ENCODE data around the gene RNF169.
"Not testable (repeated sequence)": the region's sequence is repeated elsewhere in the genome, so short reads cannot be mapped to it uniquely, and the experiment has no call there.

RNF169 gene

DNA sequence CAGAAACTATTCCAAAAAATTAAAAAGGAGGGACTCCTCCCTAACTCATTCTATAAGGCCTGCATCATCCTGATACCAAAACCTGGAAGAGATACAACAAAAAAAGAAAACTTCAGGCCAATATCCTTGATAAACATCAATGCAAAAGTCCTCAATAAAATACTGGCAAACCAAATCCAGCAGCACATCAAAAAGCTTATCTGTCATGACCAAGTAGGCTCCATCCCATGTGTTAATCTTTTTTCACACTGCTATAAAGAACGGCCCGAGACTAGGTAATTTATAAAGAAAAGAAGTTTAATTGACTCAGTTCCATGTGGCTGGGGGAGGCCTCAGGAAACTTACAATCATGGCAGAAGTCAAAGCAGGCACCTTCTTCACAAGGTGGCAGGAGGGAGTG lies 76.9 kb downstream of the RNF169 start:
- not testable (repeated sequence) for DNase-seq

DNA sequence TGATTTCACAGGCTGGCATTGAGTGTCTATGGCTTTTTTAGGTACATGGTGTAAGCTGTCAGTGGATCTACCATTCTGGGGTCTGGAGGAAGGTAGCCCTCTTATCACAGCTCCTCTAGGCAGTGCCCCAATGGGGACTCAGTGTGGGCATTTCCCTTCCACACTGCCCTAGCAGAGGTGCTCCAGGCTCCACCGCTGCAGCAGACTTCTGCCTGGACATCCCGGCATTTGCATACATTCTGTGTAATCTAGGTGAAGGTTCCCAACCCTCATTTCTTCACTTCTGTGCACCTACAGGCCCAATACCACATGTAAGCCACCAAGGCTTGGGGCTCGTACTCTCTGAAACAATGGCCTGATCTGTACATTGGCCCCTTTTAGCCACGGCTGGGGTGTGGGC lies 78.3 kb downstream of the RNF169 start:
- DNase-seq: no peak

GRCh38 chr11:74837191-74837590 lies 88.5 kb downstream of the RNF169 start:
- DNase-seq: no peak

GRCh38 chr11:74838188-74838587 lies 89.5 kb downstream of the RNF169 start:
- no peak for DNase-seq

DNA sequence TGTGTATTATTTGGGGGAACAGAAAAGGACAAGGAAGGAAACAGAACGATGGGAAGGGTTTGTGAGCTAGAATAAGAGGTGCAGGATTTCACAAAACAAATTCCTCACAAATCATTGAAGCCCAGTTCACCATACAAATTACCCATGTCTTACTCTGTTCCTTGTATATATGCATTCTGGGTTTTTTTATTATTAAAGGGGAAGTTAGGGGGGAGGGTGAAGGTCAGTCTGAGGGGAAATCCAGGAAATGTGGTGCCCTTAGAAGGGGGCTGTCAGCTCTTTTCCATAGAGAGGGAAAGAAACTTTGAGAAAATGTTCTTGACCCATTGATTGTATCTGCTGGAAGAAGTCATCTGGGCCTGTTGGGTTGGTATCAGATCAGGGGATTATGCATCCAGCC lies 90.8 kb downstream of the RNF169 start:
- no peak for DNase-seq

- DNase-seq: no peak
Measured at GRCh38 chr11:74839971-74840370, 91.3 kb downstream of the RNF169 start.

DNA sequence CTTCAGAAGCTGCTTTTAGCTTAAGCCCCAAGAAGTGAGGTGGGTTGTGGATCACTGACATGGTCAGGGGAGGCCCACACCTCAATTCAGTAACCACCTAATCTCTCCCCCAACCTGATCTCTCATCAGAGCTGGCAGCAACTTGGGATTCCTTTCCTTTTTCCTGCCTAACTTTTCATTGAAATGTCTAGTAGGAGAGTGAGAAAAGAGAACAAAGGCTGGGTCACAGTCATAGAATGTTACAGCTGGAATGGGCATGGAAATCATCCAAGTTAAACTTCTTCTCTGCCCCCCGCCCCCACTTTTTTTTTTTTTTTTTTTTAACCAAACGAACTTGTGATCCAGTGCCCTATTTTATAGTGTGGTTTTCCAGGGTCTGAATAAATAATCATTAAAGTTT lies 91.8 kb downstream of the RNF169 start:
- DNase-seq: no peak

- no peak for DNase-seq
Measured at GRCh38 chr11:74842967-74843366, 94.3 kb downstream of the RNF169 start.

GRCh38 chr11:74844072-74844471 lies 95.4 kb downstream of the RNF169 start:
- DNase-seq: no peak

DNA sequence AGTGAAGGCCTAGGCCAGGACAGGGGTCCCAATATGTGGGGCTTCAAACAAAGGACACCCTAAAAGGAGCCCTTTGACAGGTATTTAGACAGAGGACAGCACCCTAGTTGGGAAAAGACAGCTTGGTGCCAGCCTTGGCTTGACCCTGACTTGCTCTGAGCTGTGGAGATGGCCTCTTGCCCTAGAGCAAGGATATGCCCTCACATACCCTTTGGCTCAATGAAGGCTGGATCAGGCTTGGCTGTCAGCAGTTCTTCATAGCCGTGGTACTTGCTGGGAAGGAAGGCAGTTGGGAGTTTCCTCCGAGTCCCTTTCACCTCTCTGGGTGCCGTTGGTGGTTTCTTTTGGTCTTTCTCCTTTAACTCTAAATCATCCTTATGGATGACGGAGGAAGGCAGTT lies 96.2 kb downstream of the RNF169 start:
- no peak for DNase-seq

GRCh38 chr11:74845978-74846517 lies 97.4 kb downstream of the RNF169 start:
- DNase-seq: no peak

DNA sequence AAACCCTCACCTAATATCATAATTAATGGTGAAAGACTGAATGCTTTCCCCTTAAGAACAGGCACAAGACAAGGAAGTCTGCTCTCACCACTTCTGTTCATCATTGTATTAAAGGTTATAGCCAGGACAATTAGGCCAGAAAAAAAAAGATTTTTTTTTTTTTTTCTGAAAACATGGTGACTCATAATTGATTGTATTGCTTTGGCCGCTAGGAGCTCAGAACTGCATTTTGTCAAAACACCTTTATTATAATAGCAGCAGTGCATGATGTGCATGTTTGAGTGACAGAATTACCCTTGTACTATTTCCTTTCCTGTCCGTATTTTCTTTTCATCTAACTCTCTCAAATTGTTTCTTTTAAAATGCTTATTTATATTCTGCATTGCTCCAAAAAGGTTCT lies 98.1 kb downstream of the RNF169 start:
- DNase-seq: no peak

DNA sequence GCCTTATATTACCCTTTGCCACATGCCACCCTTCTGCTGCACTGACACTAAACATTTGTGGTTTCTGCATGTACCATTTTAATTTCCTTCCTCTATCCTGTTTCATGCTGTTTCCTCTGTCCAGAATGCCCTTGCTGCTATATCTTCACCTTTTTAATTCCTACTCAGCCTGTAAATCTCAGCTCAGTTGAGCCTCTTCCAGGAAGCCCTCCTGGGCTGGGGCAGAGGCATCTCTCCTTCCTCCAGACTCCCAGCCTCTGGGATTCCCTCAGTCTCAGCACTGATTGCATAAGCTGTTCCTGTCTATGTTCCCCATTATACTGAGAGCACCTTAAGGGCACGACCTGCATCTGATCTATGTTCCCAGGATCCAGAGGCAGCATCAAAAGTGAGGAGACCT lies 98.7 kb downstream of the RNF169 start:
- DNase-seq: no peak

GRCh38 chr11:74847895-74848294 lies 99.2 kb downstream of the RNF169 start:
- DNase-seq: no peak

GRCh38 chr11:74849525-74850391 lies 101.1 kb downstream of the RNF169 start:
- no peak for DNase-seq

GRCh38 chr11:74853223-74853622 lies 104.6 kb downstream of the RNF169 start:
- no peak for DNase-seq

DNA sequence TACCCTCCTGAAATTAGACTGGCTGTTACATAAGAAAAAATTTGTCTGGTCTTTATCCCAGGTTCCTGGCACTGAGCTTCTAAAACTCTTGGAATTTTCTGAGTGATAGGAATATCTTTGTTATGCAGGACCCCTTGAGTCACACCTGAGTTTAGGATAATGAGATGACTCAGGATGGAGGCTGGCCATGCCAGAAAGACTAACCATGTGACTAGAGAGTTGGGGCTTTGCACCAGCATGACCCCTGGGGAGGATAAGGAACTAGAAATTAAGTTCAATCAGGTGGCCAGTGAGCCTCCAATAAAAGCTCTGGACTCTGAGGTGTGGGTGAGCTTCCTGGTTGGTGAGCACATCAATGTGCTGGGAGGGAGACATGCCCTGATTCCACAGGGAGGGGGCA lies 112.1 kb downstream of the RNF169 start:
- DNase-seq: no peak

DNA sequence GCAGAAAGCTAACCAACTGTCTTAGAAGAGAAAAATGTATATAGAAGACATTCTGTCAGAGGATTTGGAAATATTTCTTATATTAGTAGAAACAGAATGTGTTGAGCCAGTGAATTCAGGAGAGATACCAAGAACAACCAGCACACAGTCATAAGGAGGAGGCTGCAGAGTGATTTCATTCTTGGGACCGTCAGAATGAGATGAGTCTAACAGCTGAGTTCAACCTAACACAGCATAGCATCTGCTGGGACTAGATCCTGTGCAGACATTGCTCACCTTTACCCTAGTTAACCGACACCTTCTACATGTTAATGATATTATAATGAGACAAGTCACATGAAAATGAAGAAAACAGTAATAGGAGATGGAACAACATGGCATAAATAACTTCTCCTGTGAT lies 114.8 kb downstream of the RNF169 start:
- no peak for DNase-seq

- no peak for DNase-seq
Measured at GRCh38 chr11:74866557-74866956, 117.9 kb downstream of the RNF169 start.

DNA sequence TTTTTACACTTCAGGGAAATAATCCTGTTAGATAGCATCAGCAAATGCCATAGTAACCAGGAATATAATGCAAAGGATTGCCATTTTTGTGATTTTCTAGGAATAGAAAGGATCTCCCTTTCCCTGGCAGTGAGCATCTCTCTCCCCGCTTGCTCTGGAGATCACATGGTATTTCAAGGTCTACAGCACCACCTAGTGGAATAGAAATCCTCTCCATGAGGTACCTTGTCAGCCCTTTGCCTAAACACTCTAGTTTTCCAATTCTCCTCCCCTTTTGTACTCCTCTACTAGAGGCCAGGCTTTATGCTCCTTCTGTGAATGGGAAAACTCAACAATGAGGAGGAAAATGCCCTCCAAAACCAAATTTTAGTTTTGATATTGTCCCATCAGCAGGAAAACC lies 121.8 kb downstream of the RNF169 start:
- no peak for DNase-seq

DNA sequence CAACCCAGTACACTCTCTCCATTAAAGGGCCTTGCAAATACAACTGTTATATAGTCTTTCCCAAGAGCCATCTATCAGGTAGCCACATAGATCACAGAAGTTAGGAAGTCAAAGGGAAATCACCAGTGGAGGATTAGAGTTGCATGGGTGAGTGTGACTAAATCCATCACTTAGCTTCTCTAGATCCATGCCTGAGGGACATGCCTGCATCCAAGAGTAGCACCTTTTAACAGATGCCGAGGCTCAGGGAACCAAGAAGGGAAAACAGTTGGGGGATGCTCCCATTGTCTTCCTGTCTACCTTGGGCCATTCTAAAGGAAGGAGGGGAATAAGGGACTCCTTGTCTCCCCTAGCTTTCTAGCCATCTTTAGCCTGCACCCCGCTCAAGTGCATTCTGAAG lies 122.4 kb downstream of the RNF169 start:
- no peak for DNase-seq

DNA sequence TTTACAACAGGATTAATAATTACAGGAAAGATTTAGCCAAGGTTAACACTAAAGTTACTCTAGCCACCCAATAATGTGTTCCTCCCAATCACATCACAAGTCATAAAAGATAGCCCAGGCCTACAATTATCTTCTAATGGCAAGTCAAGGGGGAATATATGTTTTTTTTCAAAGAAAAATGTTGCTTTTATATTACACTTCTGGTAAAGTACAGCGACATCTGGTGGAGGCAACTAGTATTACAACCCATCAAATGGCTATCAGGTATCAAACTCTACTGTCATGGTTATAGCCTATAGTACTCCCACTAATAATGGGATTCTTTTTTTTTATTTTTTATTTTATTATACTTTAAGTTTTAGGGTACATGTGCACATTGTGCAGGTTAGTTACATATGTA lies 128.5 kb downstream of the RNF169 start:
- peak in 1 of 2 experiments; percentile 16 for DNase-seq
